B cell (primary cell): ENCODE measurements around the gene NYNRIN. TPM values are rescaled to one million over a fixed set of nuclear protein-coding genes. Genes with fewer than 3 reads are reported as not detected.

Experiments
- ATAC-seq: fragments of 200-7000 bp; cut with Tn5 transposase; one replicate; pipeline ENCODE4 v1.10.0; 2021; ENCODE audit warnings: low read depth, mild to moderate bottlenecking, moderate number of reproducible peaks, moderate library complexity
- CTCF ChIA-PET: fragments of 350-600 bp; sonication (Branson Sonifier 250); formaldehyde crosslinking; loops from one replicate; lab custom pipeline; 2021; ENCODE audit warnings: antibody characterized with exemption, inconsistent platforms; lab: Charles Lee
- POLR2A ChIA-PET: fragments of 350-600 bp; sonication (Branson Sonifier 250); formaldehyde crosslinking; loops from one replicate; lab custom pipeline; 2021; ENCODE audit warnings: antibody characterized with exemption; lab: Charles Lee
- DNase-seq: peaks from one replicate; pipeline ENCODE4 v3.0.0; 2013
- H2AFZ ChIP-seq: 2 replicates; pipeline ENCODE4 v1.6.1; 2012; ENCODE audit warnings: mild to moderate bottlenecking, low read depth, low read length; ENCODE audit not compliant: insufficient read depth, poor library complexity, severe bottlenecking
- H3K27ac ChIP-seq, 2 donors: 1 replicate in 1 of 2; 2 replicates in 1 of 2; pipeline ENCODE4 v1.5.1; 2012 to 2013; ENCODE audit warnings: low read length in 2 of 2, mild to moderate bottlenecking in 2 of 2, moderate library complexity in 1 of 2
- H3K27me3 ChIP-seq, 4 experiments: fragments of 200-600 bp in 1 of 4; sonication (generic) in 1 of 4; replicated peaks in 1 of 4; 1 replicate in 2 of 4; 2 replicates in 2 of 4; pipeline versions ENCODE4 v1.6.1 to v1.7.0; 2013 to 2016; ENCODE audit warnings: low read length in 3 of 4, mild to moderate bottlenecking in 2 of 4, mixed read lengths in 1 of 4, moderate library complexity in 1 of 4; ENCODE audit not compliant: insufficient read depth in 4 of 4, control insufficient read depth in 3 of 4; ENCODE audit errors: control extremely low read depth in 1 of 4
- H3K36me3 ChIP-seq, 2 experiments: replicated peaks in 1 of 2; 1 replicate in 1 of 2; 2 replicates in 1 of 2; pipeline versions ENCODE4 v1.6.1 to v1.7.1; 2013; ENCODE audit warnings: low read length in 1 of 2; ENCODE audit not compliant: insufficient read depth in 2 of 2, control insufficient read depth in 1 of 2; ENCODE audit errors: control extremely low read depth in 1 of 2, extremely low read depth in 1 of 2
- H3K4me1 ChIP-seq, 2 donors: fragments of 200-600 bp in 1 of 2; sonication (generic) in 1 of 2; 1 replicate in 1 of 2; 2 replicates in 1 of 2; pipeline versions ENCODE4 v1.5.1 to v1.6.1; 2013 to 2017; ENCODE audit warnings: low read length in 2 of 2; ENCODE audit not compliant: control insufficient read depth in 2 of 2, insufficient read depth in 2 of 2
- H3K4me2 ChIP-seq: replicated peaks from 2 replicates; pipeline ENCODE3; 2012; ENCODE audit warnings: mild to moderate bottlenecking, low read depth, low read length; ENCODE audit not compliant: poor library complexity, severe bottlenecking
- H3K4me3 ChIP-seq, 5 experiments: fragments of 200-600 bp in 1 of 5; sonication (generic) in 1 of 5; 1 replicate in 3 of 5; 2 replicates in 2 of 5; pipeline versions ENCODE4 v1.5.1 to v1.7.0; 2011 to 2016; ENCODE audit warnings: low read length in 4 of 5, mild to moderate bottlenecking in 4 of 5, low read depth in 2 of 5, control low read depth in 1 of 5, moderate library complexity in 1 of 5; ENCODE audit not compliant: insufficient read depth in 1 of 5; ENCODE audit errors: control extremely low read depth in 1 of 5, extremely low read depth in 1 of 5
- H3K79me2 ChIP-seq: fragments of 200-600 bp; sonication (generic); one replicate; pipeline ENCODE4 v1.6.0; 2016; ENCODE audit warnings: low read length; ENCODE audit not compliant: control insufficient read depth, insufficient read depth
- H3K9ac ChIP-seq: fragments of 200-600 bp; sonication (generic); 2 replicates; pipeline ENCODE4 v1.6.1; 2017; ENCODE audit warnings: mild to moderate bottlenecking, low read length, moderate library complexity
- H3K9me3 ChIP-seq, 3 donors: one replicate each; pipeline versions ENCODE4 v1.6.1 to v1.7.1; 2013; ENCODE audit warnings: low read length in 2 of 3; ENCODE audit not compliant: control insufficient read depth in 2 of 3, insufficient read depth in 1 of 3; ENCODE audit errors: control extremely low read depth in 1 of 3
- H4K20me1 ChIP-seq: 2 replicates; pipeline ENCODE4 v1.6.0; 2012; ENCODE audit warnings: mild to moderate bottlenecking, low read length; ENCODE audit not compliant: insufficient read depth, control insufficient read depth, poor library complexity, severe bottlenecking
- H3K27ac Mint-ChIP-seq: one replicate; pipeline ENCODE4 v1.8.0; 2021; ENCODE audit warnings: mixed read lengths
- H3K27me3 Mint-ChIP-seq: one replicate; pipeline ENCODE4 v1.8.0; 2021; ENCODE audit warnings: mixed read lengths
- H3K4me1 Mint-ChIP-seq: one replicate; pipeline ENCODE4 v1.8.0; 2021; ENCODE audit warnings: mixed read lengths
- H3K4me3 Mint-ChIP-seq: one replicate; pipeline ENCODE4 v1.8.0; 2021; ENCODE audit warnings: mixed read lengths
- H3K9me3 Mint-ChIP-seq: one replicate; pipeline ENCODE4 v1.8.0; 2022; ENCODE audit warnings: mixed read lengths; ENCODE audit not compliant: insufficient read depth
- EZH2 ChIP-seq: IDR thresholded peaks from 2 replicates; pipeline ENCODE4 v1.6.1; 2012; ENCODE audit warnings: borderline replicate concordance, low read depth, mild to moderate bottlenecking, moderate library complexity, low read length; ENCODE audit not compliant: insufficient read depth, poor library complexity, severe bottlenecking
- WGBS: methylation state at CpG from one replicate; pipeline ENCODE4 v1.1.5; 2013; ENCODE audit warnings: missing lambda C conversion rate; ENCODE audit not compliant: insufficient coverage; 5-methylcytosine and 5-hydroxymethylcytosine counted together
- intact Hi-C: fragments of 100-400 bp; cut with micrococcal nuclease; formaldehyde crosslinking; loops from one replicate; pipeline ENCODE4 v1.10.0; 2022
- polyA plus RNA-seq: library from polyadenylated mRNA; depleted of rRNA; stranded (reverse); fragments of >200 nt; gene quantifications from 2 replicates; pipeline ENCODE4 v1.2.3, GENCODE V29; 2012
- total RNA-seq, 2 donors: library from RNA; stranded (reverse); fragments of 120-200 nt in 1 of 2; gene quantifications; 1 replicate in 1 of 2; 2 replicates in 1 of 2; pipeline versions ENCODE4 v1.2.3 to v1.2.4, GENCODE V29; 2013 to 2022
- TF ChIP-seq, protein P1 (sequence below): fragments of 200-600 bp; IDR thresholded peaks from one replicate; pipeline ENCODE4 v1.8.0; 2022; ENCODE audit warnings: antibody characterized with exemption, mild to moderate bottlenecking

The NYNRIN gene
- total and polyA plus RNA-seq, 2 donors (not counting 1 experiment from before 2014, with no cell fraction given): 0.04 to 0.34 TPM

DNA sequence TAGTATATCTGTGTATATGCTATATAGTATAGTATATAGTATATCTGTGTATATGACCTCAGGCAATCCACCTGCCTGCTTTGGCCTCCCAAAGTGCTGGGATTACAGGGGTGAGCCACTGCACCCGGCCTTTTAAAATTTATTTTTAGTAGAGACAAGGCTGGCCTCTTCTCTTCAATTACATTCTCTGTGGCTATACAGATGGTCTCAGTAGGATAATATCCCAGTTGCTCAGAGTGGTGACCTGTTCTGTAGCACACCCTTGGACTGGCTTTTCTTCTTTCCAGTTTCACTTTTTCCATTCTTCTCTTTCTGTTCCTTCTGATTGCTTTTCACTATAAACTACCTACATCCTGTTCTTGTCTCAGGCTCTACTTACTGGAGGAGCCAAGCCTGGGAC lies 34.0 kb upstream of the NYNRIN start:
- ChIA-PET CTCF (interaction anchor here (0.8 to 2.3 kb wide), 16 partner anchors 18 to 122 kb away, joined by 3 to 148 read pairs (median 6); partner anchors contain the start of genes ADCY4, CBLN3, KHNYN and RIPK3), POLR2A (interaction anchor here (0.8 to 2.2 kb wide), 4 partner anchors 26 to 66 kb away, joined by 3 to 78 read pairs (median 4); partner anchors contain the start of genes CBLN3 and KHNYN)
- Histone ChIP-seq H3K79me2 (no peaks in the 10 kb centered on the region), H4K20me1 (no peaks in the 10 kb centered on the region), H3K4me1 (peaks cover 30 to 39% of the 10 kb centered on the region in 2 donors), H3K4me3 (no peak overlapping the region), H3K27ac (no peak overlapping the region), H3K27me3 (peaks cover 0 to 32% (median 6%) of the 10 kb centered on the region in 4 experiments), H3K36me3 (no peaks in the 10 kb centered on the region), H3K9ac (no peak overlapping the region), H3K4me2 (no peak overlapping the region), H2AFZ (no peak overlapping the region), H3K9me3 (peaks cover 0 to under 1% (median 0%) of the 10 kb centered on the region in 3 donors)
- TF ChIP-seq, protein P1, sequence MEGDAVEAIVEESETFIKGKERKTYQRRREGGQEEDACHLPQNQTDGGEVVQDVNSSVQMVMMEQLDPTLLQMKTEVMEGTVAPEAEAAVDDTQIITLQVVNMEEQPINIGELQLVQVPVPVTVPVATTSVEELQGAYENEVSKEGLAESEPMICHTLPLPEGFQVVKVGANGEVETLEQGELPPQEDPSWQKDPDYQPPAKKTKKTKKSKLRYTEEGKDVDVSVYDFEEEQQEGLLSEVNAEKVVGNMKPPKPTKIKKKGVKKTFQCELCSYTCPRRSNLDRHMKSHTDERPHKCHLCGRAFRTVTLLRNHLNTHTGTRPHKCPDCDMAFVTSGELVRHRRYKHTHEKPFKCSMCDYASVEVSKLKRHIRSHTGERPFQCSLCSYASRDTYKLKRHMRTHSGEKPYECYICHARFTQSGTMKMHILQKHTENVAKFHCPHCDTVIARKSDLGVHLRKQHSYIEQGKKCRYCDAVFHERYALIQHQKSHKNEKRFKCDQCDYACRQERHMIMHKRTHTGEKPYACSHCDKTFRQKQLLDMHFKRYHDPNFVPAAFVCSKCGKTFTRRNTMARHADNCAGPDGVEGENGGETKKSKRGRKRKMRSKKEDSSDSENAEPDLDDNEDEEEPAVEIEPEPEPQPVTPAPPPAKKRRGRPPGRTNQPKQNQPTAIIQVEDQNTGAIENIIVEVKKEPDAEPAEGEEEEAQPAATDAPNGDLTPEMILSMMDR: no peak
- TF ChIP-seq EZH2: no peak
- Mint-ChIP-seq H3K27ac (peak overlapping the region; percentile 46), H3K4me3 (no peak overlapping the region), H3K4me1 (peaks cover 32% of the 10 kb centered on the region), H3K27me3 (peaks cover 20% of the 10 kb centered on the region), H3K9me3 (no peaks in the 10 kb centered on the region)
- DNase-seq (no peak), ATAC-seq (no peak)
- intact Hi-C loops: loop anchor here (1.0 to 10.0 kb wide), 7 partner anchors 47 to 340 kb away; partner anchors contain the start of genes EMC9 and SDR39U1
- no CpG with 5 or more reads among the region's 1 CpG for WGBS
